KBM-7 (cell line): ENCODE measurements around the gene PRPF40B.
A peak's percentile ranks its signal among the peaks of the same experiment; 100 is the strongest.

Source experiments
- DNase-seq: peaks from one replicate; pipeline ENCODE4 v3.0.0-alpha.2; 2015
- in situ Hi-C: fragments of 300-500 bp; cut with MboI; formaldehyde crosslinking; loops from 2 replicates; pipeline ENCODE4 v1.14.3; 2020; ENCODE audit warnings: low sequenced_read_pairs, low pct_unique_long_range_greater_than_20kb, mixed read lengths

Gene PRPF40B

GRCh38 chr12:49632986-49633702, 9.8 kb downstream of the PRPF40B start:
- DNase-seq: no peak
- in situ Hi-C loops: no loop called here

GRCh38 chr12:49633703-49634345, 10.5 kb downstream of the PRPF40B start:
- no peak for DNase-seq
- in situ Hi-C loops: no loop called here

GRCh38 chr12:49635036-49635435, 11.7 kb downstream of the PRPF40B start:
- no peak for DNase-seq
- in situ Hi-C loops: no loop called here

- no peak for DNase-seq
- in situ Hi-C loops: no loop called here
Measured at GRCh38 chr12:49635656-49636055, 12.3 kb downstream of the PRPF40B start.

GRCh38 chr12:49636574-49636973, 13.2 kb downstream of the PRPF40B start:
- DNase-seq: no peak
- in situ Hi-C loops: no loop called here

- in situ Hi-C loops: no loop called here
- peak; percentile 65 for DNase-seq
Measured at GRCh38 chr12:49636979-49637755, 13.8 kb downstream of the PRPF40B start.

- in situ Hi-C loops: no loop called here
- DNase-seq: no peak
Measured at GRCh38 chr12:49641748-49642369, 18.5 kb downstream of the PRPF40B start.

- in situ Hi-C loops: no loop called here
- no peak for DNase-seq
Measured at GRCh38 chr12:49642370-49642802, 19.0 kb downstream of the PRPF40B start.

GRCh38 chr12:49643135-49643534, 19.8 kb downstream of the PRPF40B start:
- in situ Hi-C loops: no loop called here
- DNase-seq: no peak

- DNase-seq: no peak
- in situ Hi-C loops: no loop called here
Measured at GRCh38 chr12:49643961-49644619, 20.7 kb downstream of the PRPF40B start.

- in situ Hi-C loops: no loop called here
- peak; percentile 83 for DNase-seq
Measured at GRCh38 chr12:49644620-49644994, 21.2 kb downstream of the PRPF40B start.

GRCh38 chr12:49645146-49646039, 22.0 kb downstream of the PRPF40B start:
- in situ Hi-C loops: no loop called here
- DNase-seq: no peak

GRCh38 chr12:49646331-49646830, 23.0 kb downstream of the PRPF40B start:
- in situ Hi-C loops: no loop called here

GRCh38 chr12:49646871-49647654, 23.7 kb downstream of the PRPF40B start:
- in situ Hi-C loops: no loop called here
- no peak for DNase-seq

More at GRCh38 chr12:49646331-49646830, 23.0 kb downstream of the PRPF40B start:
- DNase-seq: no peak

- no peak for DNase-seq
- in situ Hi-C loops: no loop called here
Measured at GRCh38 chr12:49647827-49648711, 24.7 kb downstream of the PRPF40B start.

- in situ Hi-C loops: no loop called here
- no peak for DNase-seq
Measured at GRCh38 chr12:49648712-49649003, 25.3 kb downstream of the PRPF40B start.

GRCh38 chr12:49649445-49649844, 26.1 kb downstream of the PRPF40B start:
- in situ Hi-C loops: no loop called here
- no peak for DNase-seq
